8988T (cell line): ENCODE results near the gene CPN1.

ENCODE experiments used
- DNase-seq: peaks from one replicate; pipeline ENCODE4 v3.0.0; 2011

Gene CPN1

GRCh38 chr10:99995269-99995668 lies 86.4 kb downstream of the CPN1 start:
- DNase-seq, result no peak

GRCh38 chr10:99994801-99995200 lies 86.9 kb downstream of the CPN1 start:
- DNase-seq, result no peak

- DNase-seq, result no peak
Observed at GRCh38 chr10:99993701-99994689, 87.7 kb downstream of the CPN1 start.
